Tongue (tissue), 2 donors: ENCODE measurements around the gene CEMIP. TPM values are rescaled to one million over a fixed set of nuclear protein-coding genes. Genes with fewer than 3 reads are reported as not detected.
"Not testable (repeated sequence)": the region's sequence is repeated elsewhere in the genome, so short reads cannot be mapped to it uniquely, and the experiment has no call there.

Experiments
- DNase-seq: peaks from one replicate; pipeline ENCODE4 v3.0.0-alpha.2; 2015
- total RNA-seq: library from RNA; depleted of rRNA; stranded (reverse); fragments of >200 nt; gene quantifications from one replicate; pipeline ENCODE4 v1.2.3, GENCODE V29; 2014

CEMIP gene
- total RNA-seq, 1 donor from 2014 or later: 0.82 TPM

DNA sequence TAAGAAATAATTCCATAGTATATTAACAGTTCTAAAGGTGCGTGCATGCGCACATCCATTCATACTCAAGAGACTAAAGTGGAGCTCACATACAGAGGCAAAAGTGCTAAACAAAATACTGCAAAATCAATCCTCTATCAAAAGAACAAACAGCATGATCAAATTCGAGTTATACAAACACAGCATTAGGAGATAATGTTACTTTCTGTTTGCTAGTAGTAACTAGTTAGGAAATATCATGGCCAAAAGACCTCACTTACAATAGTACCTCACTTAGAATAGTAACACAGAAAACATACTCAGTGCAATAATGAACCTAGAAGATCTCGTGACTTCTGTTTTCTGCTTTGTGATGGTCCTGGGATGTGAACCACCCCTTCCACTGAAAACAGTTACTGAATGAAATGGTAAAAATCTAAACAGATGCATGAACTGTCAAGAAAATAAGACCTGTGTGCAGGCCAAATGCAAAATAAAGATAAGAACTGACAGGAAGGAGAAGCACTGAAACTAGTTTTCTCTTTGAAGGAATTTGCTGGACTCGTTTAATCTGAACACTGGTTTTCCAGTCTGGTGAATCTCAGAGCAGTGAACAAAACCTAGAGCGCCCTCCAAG, 20.9 kb upstream of the CEMIP start:
- DNase-seq: no peak

DNA sequence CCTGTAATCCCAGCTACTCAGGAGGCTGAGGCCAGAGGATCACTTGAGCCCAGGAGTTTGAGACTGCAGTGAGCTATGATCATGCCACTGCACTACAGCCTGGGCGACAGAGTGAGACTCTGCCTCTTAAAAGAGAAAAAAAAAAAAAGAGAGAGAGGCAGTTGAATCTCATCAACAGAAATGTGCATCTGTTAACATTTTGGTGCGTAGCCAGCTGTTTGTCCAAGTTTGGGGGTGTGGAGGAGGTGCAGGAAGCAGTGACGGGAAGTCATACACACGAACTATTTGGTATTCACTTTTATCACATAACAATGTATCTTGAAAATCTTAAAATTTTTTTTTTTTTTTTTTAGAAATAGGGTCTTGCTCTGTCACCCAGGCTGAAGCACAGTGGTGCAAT, 18.2 kb upstream of the CEMIP start:
- DNase-seq: peak; percentile 27

DNA sequence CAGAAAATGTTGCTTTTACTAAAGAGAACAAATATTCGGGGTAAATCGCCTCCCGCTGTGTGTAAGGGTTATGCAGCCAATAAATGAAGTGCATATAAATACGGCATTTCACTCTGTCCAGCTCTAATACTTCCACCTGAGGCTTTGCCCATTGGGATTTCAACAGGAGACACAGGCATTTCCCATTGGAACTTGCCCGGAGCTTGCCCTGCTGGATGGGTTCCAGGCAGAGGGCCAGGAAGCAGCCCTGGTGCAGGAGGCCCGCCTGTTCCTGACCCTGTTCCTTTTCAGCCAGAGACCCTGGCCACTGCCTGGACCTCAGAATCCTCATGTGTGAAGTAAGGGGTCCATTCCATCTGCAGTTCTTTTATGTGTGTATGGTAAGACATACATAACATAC, 17.4 kb upstream of the CEMIP start:
- no peak for DNase-seq

DNA sequence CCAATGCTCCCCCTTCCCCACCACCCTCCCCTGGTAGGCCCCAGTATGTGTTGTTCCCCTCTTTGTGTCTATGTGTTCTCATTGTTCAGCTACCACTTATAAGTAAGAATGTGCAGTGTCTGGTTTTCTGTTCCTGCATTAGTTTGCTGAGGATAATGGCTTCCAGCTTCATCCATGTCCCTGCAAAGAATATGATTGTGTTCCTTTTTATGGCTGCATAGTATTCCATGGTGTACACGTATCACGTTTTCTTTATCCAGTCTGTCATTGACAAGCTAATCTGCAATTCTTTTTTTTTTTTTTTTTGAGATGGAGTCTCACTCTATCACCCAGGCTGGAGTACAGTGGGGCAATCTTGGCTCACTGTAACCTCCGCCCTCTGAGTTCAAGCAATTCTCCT, 15.9 kb upstream of the CEMIP start:
- not testable (repeated sequence) for DNase-seq

DNA sequence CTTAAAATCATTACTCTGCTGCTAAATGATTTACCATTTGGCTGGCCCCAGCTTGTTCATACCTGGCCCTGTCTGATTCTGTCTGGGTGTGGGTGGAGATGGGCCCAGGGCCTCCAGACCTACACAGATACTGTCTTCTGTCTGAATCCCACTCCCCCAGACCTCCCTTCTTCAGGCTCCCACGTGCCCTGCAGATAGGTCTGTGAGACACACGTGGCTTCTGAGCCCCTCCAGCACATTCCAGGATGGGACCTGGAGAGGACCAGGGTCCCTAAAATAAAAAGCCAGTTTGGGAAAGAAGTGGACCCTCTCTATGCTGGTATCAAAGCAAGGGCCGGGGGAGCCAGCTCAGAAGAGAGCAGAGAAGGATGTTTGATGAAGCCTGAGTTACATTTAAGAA, 14.6 kb upstream of the CEMIP start:
- DNase-seq: no peak

DNA sequence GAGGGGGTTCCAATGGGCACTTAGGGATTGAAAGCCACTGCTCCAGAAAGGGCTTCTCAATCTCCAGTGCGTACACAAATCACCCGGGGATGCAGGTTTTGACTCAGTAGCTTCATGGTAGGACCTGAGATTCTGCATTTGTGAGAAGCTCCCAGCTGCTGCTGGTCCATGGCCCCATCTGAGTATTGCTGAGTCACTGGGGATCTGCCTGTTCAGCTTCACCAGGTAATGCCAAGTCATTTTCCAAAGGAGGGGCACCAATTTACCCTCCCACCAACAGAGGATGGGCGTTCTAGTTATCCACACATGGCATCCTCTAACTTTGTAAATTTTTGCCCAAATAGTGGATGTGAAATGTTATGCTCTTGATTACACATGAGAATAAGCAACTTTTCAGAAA, 12.9 kb upstream of the CEMIP start:
- no peak for DNase-seq

DNA sequence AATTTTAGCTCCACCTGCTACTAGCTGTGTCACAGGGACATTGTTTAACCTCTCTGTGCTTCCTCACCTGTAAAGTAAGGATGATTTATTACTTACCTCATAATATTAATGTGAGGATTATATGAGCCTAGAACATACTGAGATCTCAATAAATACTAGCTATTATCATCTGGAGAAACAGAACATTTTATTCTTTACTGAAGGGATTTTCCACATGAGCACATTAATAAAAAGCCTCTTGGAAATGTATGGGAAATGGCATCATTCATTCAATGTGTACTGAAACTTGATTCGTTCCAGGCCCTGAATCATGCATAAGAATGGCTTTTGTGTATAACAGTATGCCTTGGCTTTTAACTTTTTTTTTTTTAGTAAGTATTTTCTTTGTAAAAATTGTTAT, 11.0 kb upstream of the CEMIP start:
- no peak for DNase-seq

DNA sequence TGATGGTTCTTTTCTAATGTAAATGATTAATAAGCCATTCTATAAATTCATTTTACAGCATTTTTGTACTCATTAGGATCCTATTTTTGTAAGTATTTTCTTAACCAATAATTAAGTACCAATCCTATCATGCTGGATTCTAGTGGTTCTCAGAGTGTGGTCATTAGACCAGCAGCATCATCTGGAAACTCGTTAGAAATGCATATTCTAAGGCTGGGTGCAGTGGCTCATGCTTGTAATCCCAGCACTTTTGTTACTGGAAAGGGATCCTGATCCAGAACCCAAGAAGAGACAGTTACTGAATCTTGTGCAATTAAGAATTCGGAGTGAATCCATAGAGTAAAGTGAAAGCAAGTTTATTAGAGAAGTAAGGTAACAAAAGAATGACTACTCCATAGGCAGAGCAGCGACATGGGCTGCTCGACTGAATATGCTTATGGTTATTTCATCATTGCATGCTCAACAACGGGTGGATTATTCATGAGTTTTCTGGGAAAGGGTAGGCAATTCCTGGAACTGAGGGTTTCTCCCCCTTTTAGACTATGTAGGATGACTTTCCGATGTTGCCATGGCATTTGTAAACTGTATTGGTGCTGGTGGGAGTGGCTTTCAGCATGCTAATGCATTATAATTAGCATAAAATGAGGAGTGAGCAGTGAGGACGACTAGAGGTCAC, 9.9 kb upstream of the CEMIP start:
- no peak for DNase-seq

DNA sequence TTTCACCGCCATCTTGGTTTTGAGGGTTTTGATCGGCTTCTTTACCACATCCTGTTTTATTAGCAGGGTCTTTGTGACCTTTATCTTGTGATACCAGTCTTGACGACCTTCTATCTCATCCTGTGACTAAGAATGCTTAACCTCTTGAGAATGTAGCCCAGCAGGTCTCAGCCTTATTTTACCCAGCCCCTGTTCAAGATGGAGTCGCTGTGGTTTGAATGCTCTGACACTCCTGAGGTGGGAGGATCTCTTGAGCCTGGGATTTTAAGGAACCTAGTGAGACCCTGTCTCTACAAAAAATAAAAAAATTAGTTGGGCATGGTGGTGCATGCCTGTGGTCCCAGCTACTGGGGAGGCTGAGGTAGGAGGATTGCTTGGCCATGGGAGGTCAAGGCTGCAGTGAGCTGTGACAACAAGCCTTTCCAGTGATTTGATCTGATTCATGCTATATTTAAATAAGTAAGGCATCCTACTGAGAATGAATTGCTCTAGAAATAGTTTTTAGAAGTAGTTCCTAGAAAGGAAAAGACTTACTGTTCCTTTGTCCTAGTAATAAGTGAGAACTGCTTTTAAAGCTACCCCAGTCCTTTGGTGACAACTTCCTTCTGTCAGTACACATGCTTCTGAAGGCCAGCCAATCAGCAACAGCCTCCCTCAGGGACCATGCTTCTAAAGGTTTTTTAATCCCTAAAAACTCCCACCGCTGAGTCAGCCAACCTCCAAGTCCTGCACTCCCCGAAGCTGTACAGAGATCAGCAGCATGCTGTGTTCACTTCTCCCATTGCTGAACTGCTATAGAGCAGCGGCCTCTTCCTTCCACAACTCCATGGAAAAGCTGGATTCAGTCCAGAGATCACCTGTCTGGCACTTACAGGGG, 9.1 kb upstream of the CEMIP start:
- no peak for DNase-seq

DNA sequence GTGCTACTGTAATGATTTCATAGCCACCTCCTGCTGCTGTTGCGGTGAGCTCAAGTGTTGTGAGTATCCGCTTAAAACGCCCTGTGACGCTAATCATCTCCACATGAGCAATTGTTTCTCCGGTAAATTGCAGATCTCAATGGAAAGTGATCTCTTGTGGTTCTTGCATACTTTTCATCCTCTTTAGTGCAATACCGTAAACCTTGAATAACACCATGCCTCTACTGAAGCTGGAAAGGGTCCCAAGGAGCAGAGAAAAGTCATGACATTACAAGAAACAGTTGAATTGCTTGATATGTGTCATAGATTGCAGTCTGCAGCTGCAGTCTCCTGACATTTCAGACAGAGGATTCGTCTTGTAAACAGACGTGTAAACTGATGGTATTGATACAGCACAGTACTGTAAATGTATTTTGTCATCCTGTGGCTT, 6.0 kb upstream of the CEMIP start:
- DNase-seq: peak; percentile 21

DNA sequence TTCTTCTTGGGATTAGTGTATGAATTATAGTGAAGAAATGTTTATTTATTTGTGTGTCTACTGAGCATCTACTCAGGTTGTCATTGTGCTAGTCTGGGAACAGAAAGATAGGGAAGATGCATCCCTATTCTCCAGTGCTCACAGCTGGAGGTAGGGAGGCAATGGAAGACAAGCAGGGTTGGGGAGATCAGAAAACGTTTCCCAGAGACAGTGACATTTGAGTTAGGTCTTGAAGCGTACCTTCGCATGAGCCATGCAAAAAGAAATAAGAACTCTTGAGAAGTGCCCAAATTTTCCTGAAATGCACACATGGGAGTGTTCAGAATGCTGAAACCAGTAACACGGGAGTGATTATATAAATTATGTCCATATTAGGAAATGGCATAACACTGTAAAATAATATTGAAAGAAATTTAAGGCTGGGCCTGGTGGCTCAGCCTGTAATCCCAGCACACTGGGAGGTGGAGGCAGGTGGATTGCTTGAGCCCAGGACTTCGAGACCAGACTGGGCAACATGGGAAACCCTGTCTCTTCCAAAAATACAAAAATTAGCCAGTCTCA, 5.3 kb upstream of the CEMIP start:
- DNase-seq: no peak

DNA sequence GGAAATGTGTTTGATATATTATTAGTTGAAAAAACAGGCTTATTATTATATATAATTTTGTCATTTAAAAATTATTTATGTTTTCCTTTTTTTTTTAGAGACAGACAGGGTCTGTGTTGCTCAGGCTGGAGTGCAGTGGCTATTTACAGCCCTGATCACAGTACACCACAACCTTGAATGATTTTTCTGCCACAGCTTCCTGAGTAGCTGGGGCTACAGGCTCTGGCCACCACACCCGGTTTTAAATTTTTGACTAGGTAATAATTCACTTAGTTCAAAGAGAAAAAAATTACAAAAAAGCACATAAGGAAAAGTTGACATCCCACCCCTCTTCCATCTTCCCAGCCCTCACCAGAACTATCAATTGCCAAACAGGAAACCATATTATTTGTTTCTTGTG, 4.7 kb upstream of the CEMIP start:
- DNase-seq: no peak

DNA sequence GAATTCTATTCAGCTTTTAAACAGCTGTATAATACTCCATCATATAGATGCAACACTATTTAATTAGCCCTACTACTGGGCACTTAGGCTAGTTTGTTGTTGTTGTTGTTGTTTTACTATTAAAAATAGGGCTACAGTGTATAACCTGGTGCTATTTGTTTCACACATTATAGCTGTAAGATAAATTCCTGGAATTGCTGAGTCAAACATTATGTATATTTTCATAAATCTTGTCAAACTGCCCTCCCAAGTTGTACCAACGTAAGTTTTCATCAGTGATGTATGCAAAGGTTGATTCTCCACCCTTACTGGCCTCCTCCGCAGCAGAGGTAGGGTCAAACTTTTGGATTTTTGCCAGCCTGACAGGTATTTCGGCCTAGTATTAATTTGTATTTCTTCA, 3.8 kb upstream of the CEMIP start:
- no peak for DNase-seq

DNA sequence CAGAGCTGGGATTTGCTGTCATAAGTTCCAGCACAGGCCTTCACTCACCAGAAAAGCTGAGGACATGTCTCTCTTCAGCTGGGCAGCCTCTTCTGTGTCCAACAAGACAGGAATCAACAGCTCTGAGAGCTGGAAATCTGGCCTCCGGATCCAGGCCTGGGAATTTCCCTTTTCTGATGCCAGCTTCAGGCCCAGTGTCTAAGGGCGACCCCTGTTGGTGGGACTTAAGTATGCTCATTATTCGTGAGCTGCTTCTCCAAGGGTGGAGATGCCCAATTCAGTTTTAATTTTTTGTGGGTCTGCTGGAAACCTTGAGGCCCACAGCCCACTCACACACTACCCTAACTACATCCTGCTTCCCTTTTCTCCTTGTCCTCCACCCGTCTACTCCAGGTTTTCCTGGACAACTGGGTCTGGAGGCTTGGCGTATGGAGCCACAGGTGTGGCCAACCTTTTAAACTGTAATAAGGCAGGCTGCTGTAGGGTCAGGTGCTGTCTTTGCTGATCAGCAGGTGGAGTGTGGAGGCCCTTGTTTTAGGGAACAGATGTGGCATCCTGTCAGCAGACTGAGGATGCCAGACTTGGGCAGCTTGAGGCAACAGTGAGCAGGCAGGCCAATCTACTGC, 2.6 kb upstream of the CEMIP start:
- peak; percentile 91 for DNase-seq

DNA sequence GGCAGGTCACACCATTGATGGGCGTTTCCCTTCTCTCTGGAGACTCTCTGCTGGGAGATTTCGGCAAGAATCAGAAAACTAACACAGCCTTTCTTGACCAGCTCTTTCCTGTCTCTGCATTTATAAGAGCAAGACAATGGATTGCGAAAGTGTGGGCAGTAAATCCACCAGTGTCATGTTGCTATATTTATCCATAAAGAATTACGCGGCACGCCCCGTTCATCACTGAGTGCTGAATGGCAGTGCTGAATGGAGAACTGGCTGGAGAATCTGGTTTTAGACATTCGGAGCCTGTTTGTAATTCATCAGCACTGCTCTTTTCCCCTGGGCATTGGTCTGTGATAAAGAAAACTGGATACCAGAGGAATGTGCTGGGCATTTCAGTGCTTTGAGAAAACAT, 2.0 kb upstream of the CEMIP start:
- DNase-seq: peak; percentile 33

DNA sequence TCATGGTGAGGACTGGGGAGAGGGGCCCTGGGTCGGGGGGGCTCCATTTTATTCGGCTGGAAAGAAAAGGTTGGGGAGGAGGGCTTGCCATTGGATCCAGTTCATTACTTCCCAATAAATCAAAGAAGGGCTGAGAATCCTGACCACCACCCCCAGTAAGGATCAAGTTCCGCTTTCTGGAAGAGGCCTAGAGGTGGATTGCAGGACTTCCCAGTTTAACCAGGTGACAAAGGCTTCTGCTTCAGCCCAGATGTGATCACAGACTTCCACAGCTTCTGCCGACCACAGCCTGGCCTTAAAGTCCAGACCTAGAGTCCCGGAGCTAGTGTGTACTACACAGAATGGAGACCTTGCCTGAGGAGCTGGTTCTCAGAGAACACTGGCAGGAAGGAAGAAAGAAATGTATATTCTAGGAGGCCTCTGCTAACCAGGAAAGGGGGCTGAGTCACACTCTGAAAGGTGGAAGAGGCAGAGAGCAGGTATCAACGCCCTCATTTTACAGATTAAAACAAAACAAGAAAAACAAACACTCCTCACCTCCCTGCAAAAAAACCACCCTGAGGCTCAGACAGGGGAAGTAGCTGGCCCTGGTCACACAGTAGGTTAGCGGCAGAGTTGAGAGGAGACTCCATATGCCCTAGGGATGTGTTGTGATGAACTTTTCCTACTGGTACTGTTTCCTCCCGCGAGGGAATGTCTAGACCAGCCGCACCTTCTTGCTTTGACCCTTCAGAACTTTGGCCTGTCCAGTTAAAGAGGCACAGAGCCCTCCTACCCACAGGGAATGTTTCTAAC, 1.1 kb upstream of the CEMIP start:
- no peak for DNase-seq

DNA sequence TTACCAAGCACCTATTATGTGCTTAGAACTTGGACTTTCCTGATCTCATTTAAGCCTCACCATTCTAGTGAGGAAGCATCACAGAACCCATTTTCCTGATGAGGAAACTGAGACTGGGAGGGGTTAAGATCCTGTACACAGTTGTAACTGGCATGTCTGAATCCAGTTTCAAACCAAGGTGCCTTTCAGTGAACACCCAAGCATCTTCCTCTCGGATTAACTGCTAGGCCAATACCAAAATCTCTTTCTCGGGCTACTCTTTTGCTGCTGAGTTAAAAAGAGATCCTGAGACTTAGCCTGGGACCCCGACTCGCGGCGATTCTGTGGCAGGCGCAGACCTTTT, 578 bp upstream of the CEMIP start:
- DNase-seq: no peak

DNA sequence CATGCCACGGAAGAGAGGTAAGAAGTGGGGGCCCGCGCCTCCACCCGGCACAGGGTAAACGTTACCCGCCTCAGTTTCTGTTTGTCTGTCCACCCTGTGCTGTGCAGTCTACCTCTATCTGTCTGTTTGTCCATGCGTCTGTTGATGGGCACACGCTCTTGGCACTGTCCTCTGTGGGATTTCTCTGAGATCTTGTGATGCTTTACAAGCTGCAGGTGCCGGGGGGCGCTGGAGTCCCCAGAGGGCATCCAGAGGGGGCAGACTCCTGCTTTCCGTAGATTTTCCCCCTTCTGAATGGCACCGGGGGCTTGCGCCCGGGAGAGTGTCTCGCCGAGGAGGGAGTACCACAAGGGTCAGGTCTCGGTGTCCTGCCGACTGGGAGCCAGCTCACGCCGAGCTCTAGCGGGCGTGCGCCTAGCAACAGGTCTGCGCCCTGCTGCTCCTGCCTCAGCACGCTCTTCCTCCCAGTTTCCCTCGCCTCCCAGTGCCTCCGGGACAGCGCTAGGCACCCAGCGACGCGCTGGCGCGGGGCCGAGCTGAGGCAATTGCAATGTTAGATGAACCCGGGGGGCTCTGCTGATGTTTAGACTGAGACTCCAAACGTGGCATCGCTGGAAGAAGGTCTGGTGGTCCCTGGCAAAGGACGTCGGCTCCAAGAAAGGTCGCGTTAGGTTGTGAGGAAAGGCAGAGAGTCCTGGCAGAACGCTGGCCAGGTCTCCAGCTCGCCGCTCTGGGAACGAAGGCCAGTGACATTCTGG, 667 bp downstream of the CEMIP start:
- peak; percentile 14 for DNase-seq

DNA sequence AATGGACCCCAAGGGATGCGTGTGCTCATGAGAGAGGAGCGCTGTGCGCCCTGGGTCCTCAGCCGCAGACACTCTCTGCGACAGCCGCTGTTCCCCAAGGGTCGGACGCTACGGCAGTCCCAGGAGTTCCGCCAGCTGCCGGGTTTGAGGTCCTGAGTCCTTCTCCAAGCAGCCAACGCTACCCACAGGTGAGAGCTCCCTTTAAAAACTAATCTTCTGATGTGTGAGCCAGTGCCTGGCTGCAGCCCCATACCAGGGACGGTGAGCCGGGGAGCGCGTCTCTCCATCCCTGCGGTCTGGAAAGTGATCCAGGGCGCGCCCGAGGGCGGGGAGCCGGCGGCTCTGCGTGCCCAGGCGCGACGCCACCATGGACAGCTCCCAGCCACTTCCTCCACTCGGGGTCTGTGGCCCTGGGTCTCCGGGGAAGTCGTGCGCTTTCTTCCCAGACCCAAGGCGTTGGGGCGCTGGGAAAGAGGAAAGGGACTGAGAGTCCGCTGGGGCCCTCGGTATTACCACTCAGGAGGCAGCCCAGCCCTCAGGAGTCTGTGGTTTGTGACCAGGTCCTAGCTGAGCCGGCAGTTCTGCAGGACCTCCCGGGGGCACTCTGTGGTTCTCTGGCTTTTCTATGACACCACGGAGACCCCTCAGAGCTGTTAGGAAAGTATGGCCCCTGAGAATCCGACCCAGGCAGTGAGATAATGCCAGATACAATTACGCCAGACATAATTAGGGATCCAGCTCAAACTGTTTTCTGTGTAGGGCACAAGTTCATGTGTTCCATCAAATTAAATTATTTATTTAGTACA, 1.4 kb downstream of the CEMIP start:
- peak; percentile 85 for DNase-seq

DNA sequence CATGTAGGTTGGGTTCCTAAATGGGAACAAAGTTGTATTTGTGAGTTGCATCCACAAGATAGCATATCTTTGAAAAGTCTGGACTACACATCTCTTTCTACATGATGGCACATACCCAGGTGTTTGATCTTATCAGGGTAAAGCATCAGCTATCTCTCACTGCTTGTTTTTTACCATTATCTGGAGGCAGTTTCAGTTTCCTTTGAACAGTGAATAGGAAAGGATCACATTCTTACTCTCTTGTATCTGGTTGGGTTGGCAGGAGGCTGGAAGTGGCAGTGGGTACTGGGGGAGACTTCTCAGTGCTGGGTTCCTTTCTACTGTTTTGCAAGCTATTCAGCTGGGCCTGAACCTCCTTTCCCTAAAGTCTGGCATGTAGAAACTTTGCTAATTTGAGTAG, 4.1 kb downstream of the CEMIP start:
- DNase-seq: no peak
